PC-3 (cell line): ENCODE measurements around the gene MAK. TPM values are rescaled to one million over a fixed set of nuclear protein-coding genes. Genes with fewer than 3 reads are reported as not detected.

Experiments used
- ATAC-seq: fragments of 200-7000 bp; cut with Tn5 transposase; 2 replicates; pipeline ENCODE4 v1.9.1; 2020; ENCODE audit warnings: mild to moderate bottlenecking, moderate library complexity
- BruUV-seq: library from RNA; stranded (reverse); fragments of 400-500 nt; replicated peaks from 2 replicates; lab custom pipeline; 2021; lab: Mats Ljungman, UMichigan
- CTCF ChIA-PET: fragments of 300-600 bp; sonication (Branson Sonifier 250); formaldehyde crosslinking; loops from one replicate; lab custom pipeline; 2022; ENCODE audit warnings: antibody characterized with exemption; lab: Charles Lee
- POLR2A ChIA-PET: fragments of 300-600 bp; sonication (Branson Sonifier 250); formaldehyde crosslinking; loops from one replicate; lab custom pipeline; 2022; ENCODE audit warnings: antibody characterized with exemption; ENCODE audit not compliant: unreplicated experiment; lab: Charles Lee
- DNase-seq: peaks from one replicate; pipeline ENCODE4 v3.0.0-alpha.2; 2015
- H2AFZ ChIP-seq: fragments of 300-600 bp; sonication (generic); 2 replicates; pipeline ENCODE4 v1.6.0; 2016; ENCODE audit warnings: antibody characterized with exemption, low read length
- H3F3A ChIP-seq: fragments of 300-600 bp; sonication (generic); one replicate; pipeline ENCODE4 v1.6.0; 2017; ENCODE audit warnings: antibody characterized with exemption, low read length, control low read depth, mild to moderate bottlenecking; ENCODE audit not compliant: unreplicated experiment
- H3K27ac ChIP-seq: fragments of 300-600 bp; sonication (generic); 2 replicates; pipeline ENCODE4 v1.5.1; 2016; ENCODE audit warnings: mild to moderate bottlenecking, low read length
- H3K27me3 ChIP-seq: fragments of 300-600 bp; sonication (generic); 2 replicates; pipeline ENCODE4 v1.6.1; 2016; ENCODE audit warnings: low read length, mixed read lengths
- H3K36me3 ChIP-seq: fragments of 300-600 bp; sonication (generic); 2 replicates; pipeline ENCODE4 v1.6.1; 2016; ENCODE audit warnings: low read depth, mixed run types, low read length, mixed read lengths
- H3K4me1 ChIP-seq: fragments of 300-600 bp; sonication (generic); 2 replicates; pipeline ENCODE4 v1.5.1; 2016; ENCODE audit warnings: low read length; ENCODE audit not compliant: insufficient read depth
- H3K4me2 ChIP-seq: fragments of 300-600 bp; sonication (generic); 2 replicates; pipeline ENCODE4 v1.6.0; 2016; ENCODE audit warnings: low read length
- H3K4me3 ChIP-seq: fragments of 300-600 bp; sonication (generic); 2 replicates; pipeline ENCODE4 v1.5.1; 2016; ENCODE audit warnings: mild to moderate bottlenecking, low read length, mixed read lengths
- H3K79me2 ChIP-seq: fragments of 300-600 bp; sonication (generic); 2 replicates; pipeline ENCODE4 v1.6.1; 2017; ENCODE audit warnings: low read length, mixed read lengths
- H3K9ac ChIP-seq: fragments of 300-600 bp; sonication (generic); 2 replicates; pipeline ENCODE4 v1.6.0; 2016; ENCODE audit warnings: mild to moderate bottlenecking, low read length
- H3K9me2 ChIP-seq: fragments of 300-600 bp; sonication (generic); replicated peaks from 2 replicates; pipeline ENCODE4 v1.6.1; 2016; ENCODE audit warnings: mixed run types, low read length, mixed read lengths
- H3K9me3 ChIP-seq: fragments of 300-600 bp; sonication (generic); 2 replicates; pipeline ENCODE4 v1.6.1; 2016; ENCODE audit warnings: low read length, mixed read lengths
- H4K20me1 ChIP-seq: fragments of 300-600 bp; sonication (generic); 2 replicates; pipeline ENCODE4 v1.6.1; 2016; ENCODE audit warnings: low read length, mixed read lengths
- EZH2 ChIP-seq: fragments of 300-600 bp; sonication (generic); IDR thresholded peaks from one replicate; pipeline ENCODE4 v1.6.1; 2017; ENCODE audit warnings: antibody characterized with exemption, mild to moderate bottlenecking, low read length; ENCODE audit not compliant: unreplicated experiment
- EZH2phosphoT487 ChIP-seq: fragments of 300-600 bp; sonication (generic); IDR thresholded peaks from 2 replicates; pipeline ENCODE4 v1.6.1; 2018; ENCODE audit warnings: mild to moderate bottlenecking, antibody characterized with exemption, low read length, borderline replicate concordance
- intact Hi-C: fragments of 100-400 bp; cut with micrococcal nuclease; formaldehyde crosslinking; loops from 2 replicates; pipeline ENCODE4 v1.9.0; 2023
- total RNA-seq: library from RNA; depleted of rRNA; stranded (reverse); fragments of >200 nt; gene quantifications from 2 replicates; pipeline ENCODE4 v1.2.3, GENCODE V29; 2014
- TF ChIP-seq, protein P1 (sequence below): fragments of 300-600 bp; sonication (generic); conservative IDR thresholded peaks from 2 replicates; pipeline ENCODE4 v1.5.1; 2017; ENCODE audit warnings: antibody characterized with exemption, low read depth, mild to moderate bottlenecking, low read length

MAK gene
- total RNA-seq, 1 experiment from 2014 or later, result 0.11 TPM

- TF ChIP-seq EZH2 (no peak), EZH2phosphoT487 (no peak)
- TF ChIP-seq, protein P1, sequence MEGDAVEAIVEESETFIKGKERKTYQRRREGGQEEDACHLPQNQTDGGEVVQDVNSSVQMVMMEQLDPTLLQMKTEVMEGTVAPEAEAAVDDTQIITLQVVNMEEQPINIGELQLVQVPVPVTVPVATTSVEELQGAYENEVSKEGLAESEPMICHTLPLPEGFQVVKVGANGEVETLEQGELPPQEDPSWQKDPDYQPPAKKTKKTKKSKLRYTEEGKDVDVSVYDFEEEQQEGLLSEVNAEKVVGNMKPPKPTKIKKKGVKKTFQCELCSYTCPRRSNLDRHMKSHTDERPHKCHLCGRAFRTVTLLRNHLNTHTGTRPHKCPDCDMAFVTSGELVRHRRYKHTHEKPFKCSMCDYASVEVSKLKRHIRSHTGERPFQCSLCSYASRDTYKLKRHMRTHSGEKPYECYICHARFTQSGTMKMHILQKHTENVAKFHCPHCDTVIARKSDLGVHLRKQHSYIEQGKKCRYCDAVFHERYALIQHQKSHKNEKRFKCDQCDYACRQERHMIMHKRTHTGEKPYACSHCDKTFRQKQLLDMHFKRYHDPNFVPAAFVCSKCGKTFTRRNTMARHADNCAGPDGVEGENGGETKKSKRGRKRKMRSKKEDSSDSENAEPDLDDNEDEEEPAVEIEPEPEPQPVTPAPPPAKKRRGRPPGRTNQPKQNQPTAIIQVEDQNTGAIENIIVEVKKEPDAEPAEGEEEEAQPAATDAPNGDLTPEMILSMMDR, result no peak
- no TSS peak for BruUV-seq
- no peak for ATAC-seq
- no peak overlapping the region for H3K27ac ChIP-seq
- intact Hi-C loops, result no loop called here
- H3K4me1 ChIP-seq, result no peaks in the 10 kb centered on the region
- no peak overlapping the region for H3K4me2 ChIP-seq
- H3K36me3 ChIP-seq, result no peaks in the 10 kb centered on the region
- H3K9ac ChIP-seq, result no peak overlapping the region
- 0 out of 2 replicates have a peak, but pooled peaks cover 9% of the 10 kb centered on the region for H3K9me3 ChIP-seq
- H3F3A ChIP-seq, result no peaks in the 10 kb centered on the region
- ChIA-PET POLR2A (no interaction called here), CTCF (no interaction called here)
- no peaks in the 10 kb centered on the region for H3K9me2 ChIP-seq
- H3K27me3 ChIP-seq, result no peaks in the 10 kb centered on the region
- DNase-seq, result no peak
- no peak overlapping the region for H3K4me3 ChIP-seq
- no peaks in the 10 kb centered on the region for H3K79me2 ChIP-seq
- no peak overlapping the region for H2AFZ ChIP-seq
- no peaks in the 10 kb centered on the region for H4K20me1 ChIP-seq
Observed at GRCh38 chr6:10850728-10851127, 12.4 kb upstream of the MAK start.

- no TSS peak for BruUV-seq
- TF ChIP-seq, protein P1, result no peak
- TF ChIP-seq EZH2phosphoT487 (no peak), EZH2 (no peak)
- Histone ChIP-seq H3F3A (no peaks in the 10 kb centered on the region), H3K9me2 (no peaks in the 10 kb centered on the region), H3K9me3 (0 out of 2 replicates have a peak, but pooled peaks cover 6% of the 10 kb centered on the region), H3K4me1 (no peaks in the 10 kb centered on the region), H3K4me3 (no peak overlapping the region), H3K27me3 (no peaks in the 10 kb centered on the region), H4K20me1 (no peaks in the 10 kb centered on the region), H3K9ac (no peak overlapping the region), H3K36me3 (no peaks in the 10 kb centered on the region), H3K4me2 (no peak overlapping the region), H3K79me2 (no peaks in the 10 kb centered on the region), H2AFZ (no peak overlapping the region), H3K27ac (no peak overlapping the region)
- DNase-seq (no peak), ATAC-seq (no peak)
- ChIA-PET POLR2A (no interaction called here), CTCF (no interaction called here)
- intact Hi-C loops, result no loop called here
Observed at GRCh38 chr6:10849901-10850300, 11.6 kb upstream of the MAK start.

DNA sequence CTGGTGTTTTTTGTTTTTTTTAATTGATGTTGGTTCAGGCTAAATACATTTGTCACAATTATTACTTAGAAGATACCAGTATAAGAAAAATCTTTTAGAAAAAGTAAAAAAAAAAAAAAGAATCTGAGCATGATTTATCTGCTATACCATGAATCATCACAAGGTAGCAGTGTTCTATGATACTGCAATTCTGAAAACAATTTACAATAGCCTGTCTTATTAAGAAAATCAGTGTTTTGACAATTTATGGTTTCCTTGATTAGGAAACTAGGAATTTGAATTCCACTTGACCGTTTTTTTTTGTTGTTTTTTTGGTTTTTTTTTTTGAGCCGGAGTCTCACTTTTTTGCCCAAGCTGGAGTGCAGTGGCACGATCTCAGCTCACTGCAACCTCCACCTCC is 9.3 kb upstream of the MAK start:
- no peak overlapping the region for H2AFZ ChIP-seq
- no peaks in the 10 kb centered on the region for H3K36me3 ChIP-seq
- intact Hi-C loops, result loop anchor here (2.0 kb wide), 1 partner anchor 221 kb away; no protein-coding TSS in a partner anchor
- POLR2A ChIA-PET, result interaction anchor here (1.1 kb wide), 1 partner anchor 9 kb away, joined by 18 read pairs; the partner anchor contains the start of gene MAK
- H4K20me1 ChIP-seq, result no peaks in the 10 kb centered on the region
- CTCF ChIA-PET, result interaction anchor here (0.7 kb wide), 1 partner anchor 726 kb away, joined by 11 read pairs; no protein-coding TSS in a partner anchor
- H3F3A ChIP-seq, result no peaks in the 10 kb centered on the region
- H3K4me3 ChIP-seq, result no peak overlapping the region
- TF ChIP-seq EZH2phosphoT487 (no peak), EZH2 (no peak)
- TF ChIP-seq, protein P1, result peak; percentile 57
- no TSS peak for BruUV-seq
- no peak overlapping the region for H3K9ac ChIP-seq
- no peaks in the 10 kb centered on the region for H3K79me2 ChIP-seq
- H3K9me2 ChIP-seq, result no peaks in the 10 kb centered on the region
- ATAC-seq (no peak), DNase-seq (peak; percentile 29)
- no peak overlapping the region for H3K4me2 ChIP-seq
- no peaks in the 10 kb centered on the region for H3K27me3 ChIP-seq
- H3K9me3 ChIP-seq, result no peaks in the 10 kb centered on the region
- no peaks in the 10 kb centered on the region for H3K4me1 ChIP-seq
- H3K27ac ChIP-seq, result no peak overlapping the region
